ENCODE results near the gene C9orf72. TPM values are rescaled to one million over a fixed set of nuclear protein-coding genes. Genes with fewer than 3 reads are reported as not detected.

The C9orf72 gene
- total and polyA plus RNA-seq, 2 of the 13 experiments (the other 11 are each of a cell fraction or from before 2014, with no cell fraction given), result 3.1 to 5.9 TPM

- DNase-seq (ENCODE audit: low spot score), result no peak
- no peaks in the 10 kb centered on the region for H4K20me1 ChIP-seq (ENCODE audit: insufficient read depth, low read length)
- WGBS (ENCODE audit: low lambda C conversion rate), result 0% methylated on average over 3 of the region's 3 CpGs
- ChIA-PET CTCF (ENCODE audit: low intra/inter-chr PET ratio, low total read pairs) (no interaction called here), POLR2A (no interaction called here)
- no peak overlapping the region for H3K4me2 ChIP-seq (ENCODE audit: low read depth, low read length)
- no TSS peak for BruUV-seq (replicated peaks)
- ATAC-seq, result no peak
- H3K4me1 ChIP-seq (ENCODE audit: insufficient read depth, low read length), result no peaks in the 10 kb centered on the region
- no peak overlapping the region for H3K9ac ChIP-seq (ENCODE audit: insufficient read depth, low read depth, low read length)
- intact Hi-C loops (cut with micrococcal nuclease; ENCODE audit: unreplicated experiment), result no loop called here
- no peaks in the 10 kb centered on the region for H3K9me3 ChIP-seq (ENCODE audit: low read length)
- no peak overlapping the region for H2AFZ ChIP-seq (ENCODE audit: low read length)
- no peak overlapping the region for H3K27ac ChIP-seq (ENCODE audit: extremely low read length, insufficient read depth, low read length)
- TF ChIP-seq TEF (CRISPR knock-in tag; IDR thresholded peaks at IDR 0.05) (no peak), SP2 (CRISPR knock-in tag; IDR thresholded peaks at IDR 0.05) (no peak), MEIS2 (CRISPR knock-in tag; IDR thresholded peaks at IDR 0.05) (no peak), LCORL (IDR thresholded peaks at IDR 0.05) (no peak), LCORL (CRISPR knock-in tag; IDR thresholded peaks at IDR 0.05) (no peak), KLF12 (CRISPR knock-in tag; IDR thresholded peaks at IDR 0.05; ENCODE audit: borderline replicate concordance) (no peak), BRCA1 (CRISPR knock-in tag; IDR thresholded peaks at IDR 0.05) (no peak)
- TF ChIP-seq, protein P1, sequence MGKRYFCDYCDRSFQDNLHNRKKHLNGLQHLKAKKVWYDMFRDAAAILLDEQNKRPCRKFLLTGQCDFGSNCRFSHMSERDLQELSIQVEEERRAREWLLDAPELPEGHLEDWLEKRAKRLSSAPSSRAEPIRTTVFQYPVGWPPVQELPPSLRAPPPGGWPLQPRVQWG (CRISPR knock-in tag; IDR thresholded peaks at IDR 0.05; ENCODE audit: borderline replicate concordance, low read depth), result no peak
- FAIRE-seq, result no peak
- H3K4me3 ChIP-seq (replicated peaks in 1 of 3; ENCODE audit: insufficient read depth in 1 of 3, low read depth in 2 of 3, low read length in 3 of 3), result no peak overlapping the region
- no peaks in the 10 kb centered on the region for H3K27me3 ChIP-seq (ENCODE audit: control insufficient read depth in 1 of 2, insufficient read depth in 2 of 2, low read length in 2 of 2)
- in situ Hi-C loops (cut with HindIII; ENCODE audit: extremely low pct_ligation_motif_present, low pct_unique_long_range_greater_than_20kb), result no loop called here
- H3K79me2 ChIP-seq (ENCODE audit: insufficient read depth, low read length), result no peaks in the 10 kb centered on the region
- no peaks in the 10 kb centered on the region for H3K36me3 ChIP-seq (replicated peaks in 1 of 2; ENCODE audit: control insufficient read depth in 1 of 2, insufficient read depth in 2 of 2, low read length in 2 of 2)
Measured at GRCh38 chr9:27591672-27592071, 18.4 kb upstream of the C9orf72 start.

DNA sequence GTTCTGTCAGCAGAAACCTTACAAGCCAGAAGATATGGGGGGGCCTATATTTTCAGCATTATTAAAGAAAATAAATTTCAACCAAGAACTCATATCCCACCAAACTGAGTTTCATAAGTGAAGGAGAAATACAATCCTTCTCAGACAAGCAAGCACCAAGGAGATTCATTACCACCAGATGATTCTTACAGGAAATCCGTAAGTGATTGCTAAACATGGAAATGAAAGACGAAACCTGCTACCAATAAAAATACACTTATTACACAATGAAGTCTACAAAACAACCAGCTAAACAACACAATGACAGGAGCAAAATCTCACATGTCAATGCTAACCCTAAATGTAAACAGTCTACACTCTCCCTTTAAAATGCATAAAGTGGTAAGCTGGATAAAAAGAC lies 17.8 kb upstream of the C9orf72 start:
- no peaks in the 10 kb centered on the region for H3K79me2 ChIP-seq (ENCODE audit: insufficient read depth, low read length)
- FAIRE-seq (no peak), ATAC-seq (no peak), DNase-seq (ENCODE audit: low spot score) (no peak)
- CTCF ChIA-PET (ENCODE audit: low intra/inter-chr PET ratio, low total read pairs), result no interaction called here
- TF ChIP-seq SALL2 (CRISPR knock-in tag; IDR thresholded peaks at IDR 0.05) (no peak), SATB2 (CRISPR knock-in tag; IDR thresholded peaks at IDR 0.05) (no peak)
- no peak overlapping the region for H2AFZ ChIP-seq (ENCODE audit: low read length)
- WGBS (ENCODE audit: low lambda C conversion rate), result 47% methylated on average over 2 of the region's 2 CpGs
- no peaks in the 10 kb centered on the region for H3K4me1 ChIP-seq (ENCODE audit: insufficient read depth, low read length)
- BruUV-seq (replicated peaks), result no TSS peak
- H3K4me3 ChIP-seq (replicated peaks in 1 of 3; ENCODE audit: insufficient read depth in 1 of 3, low read depth in 2 of 3, low read length in 3 of 3), result no peak overlapping the region
- no peaks in the 10 kb centered on the region for H3K36me3 ChIP-seq (replicated peaks in 1 of 2; ENCODE audit: control insufficient read depth in 1 of 2, insufficient read depth in 2 of 2, low read length in 2 of 2)
- no peaks in the 10 kb centered on the region for H4K20me1 ChIP-seq (ENCODE audit: insufficient read depth, low read length)
- no peak overlapping the region for H3K27ac ChIP-seq (ENCODE audit: extremely low read length, insufficient read depth, low read length)
- H3K27me3 ChIP-seq (ENCODE audit: control insufficient read depth in 1 of 2, insufficient read depth in 2 of 2, low read length in 2 of 2), result no peaks in the 10 kb centered on the region
- POLR2A ChIA-PET, result no interaction called here
- H3K4me2 ChIP-seq (ENCODE audit: low read depth, low read length), result no peak overlapping the region
- intact Hi-C loops (cut with micrococcal nuclease; ENCODE audit: unreplicated experiment) (no loop called here), in situ Hi-C loops (cut with HindIII; ENCODE audit: extremely low pct_ligation_motif_present, low pct_unique_long_range_greater_than_20kb) (no loop called here)
- H3K9ac ChIP-seq (ENCODE audit: insufficient read depth, low read depth, low read length), result no peak overlapping the region
- no peaks in the 10 kb centered on the region for H3K9me3 ChIP-seq (ENCODE audit: low read length)

Measured in HepG2 (cell line).